Fibroblast of skin of right quadriceps (primary cell): ENCODE data around the gene TECPR2.

Experiments
- DNase-seq: peaks from one replicate; pipeline ENCODE4 v3.0.0-alpha.2; 2013

Gene TECPR2

DNA sequence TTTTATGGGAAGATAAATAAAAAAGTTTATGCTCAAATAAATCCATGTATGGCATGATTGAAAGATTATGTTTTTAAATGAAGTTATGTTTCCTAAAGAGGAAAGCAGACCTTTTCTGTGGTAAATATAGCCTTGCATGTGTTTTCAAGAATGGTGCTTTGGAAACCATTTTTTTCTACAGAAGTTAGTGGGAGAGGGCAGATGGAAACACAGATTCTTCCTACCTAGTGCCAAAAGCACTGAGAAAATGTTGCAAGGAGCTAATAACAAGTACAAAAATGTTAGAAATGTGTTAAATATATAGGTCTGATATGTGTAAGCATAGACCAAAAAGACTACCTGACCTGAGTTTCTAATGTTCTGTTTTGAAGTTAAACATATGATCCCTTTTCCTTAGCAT, 24.3 kb downstream of the TECPR2 start:
- no peak for DNase-seq

DNA sequence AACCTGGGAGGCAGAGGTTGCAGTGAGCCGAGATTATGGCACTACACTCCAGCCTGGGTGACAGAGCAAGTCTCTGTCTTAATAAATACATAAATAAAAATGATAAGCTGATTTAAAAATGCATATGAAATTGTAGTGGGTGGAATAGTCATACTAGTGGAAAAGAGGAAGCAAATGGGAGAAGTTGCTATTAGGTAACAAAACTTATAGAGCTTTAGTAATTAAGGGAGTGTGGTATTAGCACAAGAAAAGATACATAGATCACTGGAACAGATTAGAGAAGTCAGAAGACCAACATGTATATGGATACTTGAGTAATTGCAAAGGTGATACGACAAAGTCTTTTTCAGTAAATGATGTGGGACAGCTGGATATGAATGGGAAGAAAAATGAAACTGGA, 26.5 kb downstream of the TECPR2 start:
- DNase-seq, result no peak

DNA sequence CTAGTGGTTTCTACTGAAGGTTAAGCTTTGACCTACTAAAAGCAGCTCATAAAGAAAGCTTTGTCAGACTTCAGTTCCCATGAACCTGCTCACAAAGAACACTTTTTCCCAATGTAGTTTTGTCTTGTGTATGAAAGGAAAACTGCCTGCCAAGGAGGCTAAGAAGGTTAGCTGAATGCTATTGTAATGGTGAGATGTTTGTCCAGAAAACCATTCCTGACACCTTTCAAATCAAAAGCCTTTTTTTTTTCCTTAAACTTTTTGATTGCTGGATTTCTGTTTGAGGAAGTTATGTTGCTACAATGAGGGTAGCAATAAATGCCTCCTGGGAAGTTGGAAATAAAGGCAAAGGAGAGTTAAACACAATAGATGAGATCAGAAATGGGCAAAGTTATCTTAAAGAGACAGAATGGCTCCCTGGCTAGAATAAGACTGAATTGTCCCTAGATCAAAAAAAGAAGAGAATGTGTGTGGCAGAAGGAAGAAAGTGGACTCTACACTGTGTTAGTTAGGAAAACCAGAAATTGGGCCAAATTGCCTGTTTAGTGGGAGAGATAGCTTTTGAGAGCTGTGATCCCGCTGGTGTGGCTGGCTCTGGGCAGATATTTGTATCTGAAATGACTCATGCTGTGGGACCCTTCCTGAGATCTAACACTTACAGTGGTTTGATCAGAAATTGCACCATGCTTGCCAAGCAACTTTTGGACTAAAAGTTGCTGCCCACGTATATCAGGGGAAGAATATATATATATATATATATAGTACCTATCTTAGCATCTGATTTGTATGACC, 27.5 kb downstream of the TECPR2 start:
- DNase-seq, result peak; percentile 16

DNA sequence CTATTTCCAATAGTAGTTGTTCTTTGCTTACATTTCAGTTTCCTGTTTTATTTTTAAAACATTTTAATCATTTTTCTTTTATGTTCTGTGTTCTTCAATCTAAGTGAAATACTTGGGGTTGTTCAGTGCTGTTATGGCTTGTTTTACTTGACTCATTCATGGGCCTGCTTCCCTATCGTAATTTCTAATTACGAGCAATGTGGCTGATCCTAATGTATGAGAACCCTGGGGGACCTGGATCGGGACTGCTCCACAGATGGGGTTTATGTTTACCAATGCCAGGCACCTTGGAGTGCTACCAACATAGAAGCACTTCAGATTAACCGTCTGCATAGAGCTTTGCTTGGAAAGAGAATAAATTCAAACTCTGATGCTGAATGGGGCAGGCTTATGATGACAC, 29.8 kb downstream of the TECPR2 start:
- DNase-seq, result no peak

DNA sequence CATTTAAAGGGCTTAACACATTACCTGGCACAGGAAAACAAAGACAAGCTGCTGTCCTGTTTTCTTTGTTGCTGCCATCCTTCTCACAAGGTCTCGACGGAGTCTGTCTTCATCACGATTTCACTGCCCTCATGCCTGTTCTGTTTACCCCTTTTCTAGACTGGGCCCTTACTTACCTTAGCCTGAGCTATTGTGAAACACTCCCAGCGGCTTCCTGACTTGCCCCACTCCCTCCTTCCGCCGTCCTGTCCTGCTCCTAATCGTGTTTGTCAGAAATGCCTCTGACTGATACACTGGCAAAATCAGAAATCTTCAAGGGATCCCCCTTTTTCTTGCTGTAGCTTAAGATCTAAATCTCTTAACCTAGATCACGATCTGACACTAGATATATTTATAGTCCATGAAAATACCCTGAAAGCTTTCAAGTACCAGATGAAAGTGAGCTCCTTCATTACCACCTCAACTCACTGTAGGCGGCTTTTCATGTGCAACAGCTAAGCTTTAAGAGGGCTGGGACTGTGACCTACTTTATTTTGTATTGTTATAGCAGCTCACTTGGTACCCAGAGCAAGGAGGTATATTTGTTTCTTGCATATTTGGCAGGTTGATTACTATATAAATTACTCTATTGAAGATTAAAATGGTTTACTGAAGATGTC, 32.1 kb downstream of the TECPR2 start:
- DNase-seq, result no peak

DNA sequence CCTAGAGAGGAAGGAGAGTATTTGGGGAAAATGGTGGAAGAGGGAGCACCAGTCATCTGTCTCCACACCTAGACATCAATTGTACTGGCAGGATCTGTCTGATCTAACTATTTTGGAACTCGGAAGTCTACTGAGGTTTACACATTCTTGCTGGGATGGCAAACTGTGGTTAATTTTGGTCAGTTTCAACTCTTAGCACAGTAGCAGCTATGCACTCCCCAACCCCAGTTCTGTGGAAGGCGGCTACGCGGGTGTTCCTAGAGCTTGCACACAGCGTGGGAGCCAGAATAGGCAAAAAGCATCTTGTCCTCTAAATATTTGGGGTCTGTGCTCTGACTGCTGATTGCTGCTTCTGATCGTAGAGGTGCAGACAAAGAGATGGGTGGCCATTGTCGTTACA, 33.8 kb downstream of the TECPR2 start:
- peak; percentile 40 for DNase-seq

DNA sequence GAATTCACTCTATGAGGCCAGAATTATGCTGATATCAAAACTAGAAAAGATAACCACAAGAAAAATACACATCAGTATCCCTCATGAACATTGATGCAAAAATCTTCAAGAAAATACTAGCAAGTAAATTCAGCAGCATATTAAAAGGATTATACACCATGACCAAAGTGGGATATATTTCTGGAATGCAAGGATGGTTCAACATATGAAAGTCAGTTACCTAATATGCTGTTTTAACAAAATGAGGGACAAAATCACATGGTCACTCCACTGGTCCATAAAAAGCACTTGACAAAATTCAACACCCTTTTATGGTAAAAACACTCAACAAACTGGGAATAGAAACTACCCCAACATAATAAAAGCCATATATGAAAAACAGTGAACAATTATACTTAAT, 40.3 kb downstream of the TECPR2 start:
- no peak for DNase-seq

DNA sequence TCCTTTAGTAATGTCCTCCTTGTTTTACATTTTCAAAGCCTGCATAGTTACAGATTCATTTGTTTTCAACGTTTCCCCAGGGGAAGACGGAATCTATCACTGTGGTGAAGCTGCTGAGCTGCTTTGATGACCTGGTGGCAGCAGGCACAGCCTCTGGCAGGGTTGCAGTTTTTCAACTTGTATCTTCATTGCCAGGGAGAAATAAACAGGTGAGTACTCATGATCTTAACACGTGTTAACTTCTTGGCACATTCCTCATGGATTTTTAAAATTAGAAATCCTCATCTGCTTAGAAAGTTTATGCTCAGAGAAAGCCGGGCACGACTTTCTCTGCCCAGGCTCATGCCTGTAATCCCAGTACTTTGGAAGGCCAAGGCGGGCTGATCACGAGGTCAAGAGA, 44.5 kb downstream of the TECPR2 start:
- no peak for DNase-seq

DNA sequence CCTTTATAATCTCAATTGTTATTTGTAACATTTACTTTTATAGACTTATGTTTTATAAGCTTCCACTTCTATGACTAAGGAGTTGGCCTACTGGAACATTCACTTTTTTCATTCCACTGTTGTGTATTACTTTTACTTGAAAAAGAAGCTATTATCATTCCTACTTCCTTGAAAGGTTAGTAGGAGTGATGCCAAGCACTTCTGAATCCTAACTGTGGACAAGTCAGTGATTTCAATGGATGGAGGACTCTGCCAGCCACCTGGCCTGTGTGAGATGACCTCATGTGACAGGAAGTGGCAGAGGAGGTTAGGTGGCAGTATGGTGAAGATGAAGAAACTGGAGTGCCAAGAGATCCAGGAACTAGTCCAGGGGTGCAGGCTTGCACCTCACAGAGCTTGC, 46.0 kb downstream of the TECPR2 start:
- DNase-seq, result no peak

DNA sequence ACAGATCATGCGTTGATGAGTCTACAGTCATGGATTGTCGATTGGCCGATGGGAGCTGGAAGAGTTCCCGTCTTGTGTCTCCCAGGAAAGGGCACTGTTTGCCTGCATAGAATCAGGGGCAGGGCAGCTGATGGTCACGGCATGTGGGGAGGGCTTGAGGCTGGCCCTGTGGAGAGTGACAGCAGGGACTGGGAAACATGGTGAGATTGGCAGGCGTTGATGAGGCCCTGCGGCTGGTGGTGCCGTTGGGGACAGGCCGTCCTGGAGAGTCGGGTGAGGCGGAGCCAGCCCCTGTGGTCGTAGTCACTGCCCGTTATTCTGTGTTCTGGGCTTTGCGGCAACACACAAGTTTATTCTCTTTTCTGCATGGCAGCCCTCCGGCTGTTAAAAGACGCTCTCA, 52.9 kb downstream of the TECPR2 start:
- DNase-seq, result no peak

DNA sequence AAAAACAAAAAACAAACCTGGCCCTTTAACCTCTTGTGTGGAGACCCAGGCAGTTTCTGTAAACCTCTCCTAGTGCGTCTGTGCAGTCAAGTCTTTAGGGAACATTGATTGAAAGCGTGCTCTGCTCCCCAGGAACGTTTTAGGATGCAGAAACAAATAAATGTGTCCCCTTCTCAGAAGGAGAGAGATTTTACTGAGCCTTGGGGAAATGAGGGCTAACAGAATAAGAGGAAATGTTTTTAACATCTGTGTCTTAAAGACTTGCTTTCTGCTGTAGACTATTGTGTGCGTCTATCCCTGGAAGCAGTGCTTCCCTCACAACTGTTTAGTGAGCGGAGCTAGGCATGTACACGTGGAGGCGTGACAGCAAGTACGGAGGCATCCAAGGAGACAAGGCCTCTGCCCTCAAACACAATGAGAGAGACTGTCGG, 54.3 kb downstream of the TECPR2 start:
- DNase-seq, result no peak

DNA sequence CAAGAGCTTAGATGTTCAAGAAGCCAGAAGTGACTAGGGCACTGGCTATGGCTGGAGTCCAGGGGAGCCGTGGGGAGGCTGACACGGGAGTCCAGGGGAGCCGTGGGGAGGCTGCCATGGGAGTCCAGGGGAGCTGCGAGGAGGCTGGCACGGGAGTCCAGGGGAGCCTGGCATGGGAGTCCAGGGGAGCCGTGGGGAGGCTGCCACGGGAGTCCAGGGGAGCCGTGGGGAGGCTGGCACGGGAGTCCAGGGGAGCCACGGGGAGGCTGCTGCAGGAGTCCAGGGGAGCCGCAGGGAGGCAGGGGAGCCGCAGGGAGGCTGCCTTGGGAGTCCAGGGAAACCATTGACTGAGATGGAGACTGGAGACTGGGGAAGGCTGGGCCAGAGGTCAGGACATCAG, 54.9 kb downstream of the TECPR2 start:
- no peak for DNase-seq

DNA sequence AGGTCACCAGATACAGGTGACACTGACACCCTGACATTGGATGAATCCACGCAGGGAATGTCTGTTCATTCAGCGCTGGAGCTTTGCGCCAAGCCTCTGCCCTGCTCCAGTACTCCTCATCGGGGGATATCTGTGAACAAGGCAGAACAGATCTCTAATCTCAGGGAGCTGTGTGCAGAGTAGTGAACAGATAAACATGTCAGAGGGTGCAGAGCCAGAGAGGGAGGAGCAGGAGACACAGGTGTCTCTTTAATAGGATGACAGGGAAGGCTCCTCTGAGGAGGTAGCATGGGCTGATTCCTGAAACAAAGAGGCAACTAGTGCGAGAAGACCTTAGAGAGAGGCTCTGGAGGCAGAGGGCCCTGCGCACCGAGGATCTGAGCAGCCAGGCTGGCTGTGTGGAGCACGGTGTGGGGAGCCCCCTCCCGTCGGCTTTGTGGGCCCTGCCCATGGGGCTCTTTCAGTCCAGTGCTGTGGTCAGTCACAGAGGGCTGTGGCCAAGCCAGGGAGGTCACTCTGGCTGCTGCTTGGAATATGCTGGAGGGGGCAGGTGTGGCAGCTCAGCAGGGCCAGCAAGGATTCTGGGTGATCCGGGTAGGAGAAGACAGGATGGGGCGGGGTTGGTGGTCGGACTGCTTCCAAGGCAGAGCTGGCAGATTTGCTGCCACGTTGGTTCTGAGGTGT, 55.6 kb downstream of the TECPR2 start:
- DNase-seq, result no peak

DNA sequence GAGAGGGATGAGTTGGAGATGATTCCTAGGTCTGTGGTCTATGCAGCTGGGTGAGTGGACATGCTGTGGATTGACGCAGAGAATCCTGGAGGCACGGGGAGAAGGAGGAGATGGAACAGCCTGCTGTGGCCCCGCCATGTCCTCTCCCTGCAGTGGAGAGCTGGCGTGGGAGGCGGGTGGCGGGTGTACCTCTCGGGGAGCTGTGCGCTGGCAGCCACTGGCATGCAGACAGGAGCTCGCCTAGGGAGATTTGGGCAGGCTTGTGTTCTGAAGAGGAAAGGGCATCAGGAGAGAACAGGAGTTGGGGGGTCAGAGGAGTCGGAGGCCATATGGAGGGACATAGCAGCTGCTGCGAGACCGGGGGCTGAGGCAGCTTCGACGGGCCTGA, 56.1 kb downstream of the TECPR2 start:
- DNase-seq, result no peak

DNA sequence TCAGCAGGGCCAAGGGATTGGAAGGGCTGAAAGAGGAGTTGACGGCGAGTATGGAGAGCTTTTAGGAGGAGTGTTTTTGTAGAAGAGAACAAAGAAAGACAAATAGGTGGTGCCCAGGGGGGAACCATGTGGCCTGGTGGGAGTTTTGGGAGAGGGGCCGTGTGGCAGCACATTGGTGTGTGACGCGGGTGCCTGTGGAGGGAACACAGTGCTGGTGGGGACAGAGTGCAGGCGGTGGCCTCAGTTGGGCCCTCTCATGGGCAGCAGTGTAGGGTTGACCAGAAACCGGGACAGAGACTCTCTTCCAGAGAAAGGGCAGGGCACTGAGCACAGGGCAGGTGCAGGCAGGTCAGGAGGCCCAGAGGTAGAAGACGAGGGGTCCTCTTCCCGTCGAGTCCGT, 56.5 kb downstream of the TECPR2 start:
- no peak for DNase-seq

DNA sequence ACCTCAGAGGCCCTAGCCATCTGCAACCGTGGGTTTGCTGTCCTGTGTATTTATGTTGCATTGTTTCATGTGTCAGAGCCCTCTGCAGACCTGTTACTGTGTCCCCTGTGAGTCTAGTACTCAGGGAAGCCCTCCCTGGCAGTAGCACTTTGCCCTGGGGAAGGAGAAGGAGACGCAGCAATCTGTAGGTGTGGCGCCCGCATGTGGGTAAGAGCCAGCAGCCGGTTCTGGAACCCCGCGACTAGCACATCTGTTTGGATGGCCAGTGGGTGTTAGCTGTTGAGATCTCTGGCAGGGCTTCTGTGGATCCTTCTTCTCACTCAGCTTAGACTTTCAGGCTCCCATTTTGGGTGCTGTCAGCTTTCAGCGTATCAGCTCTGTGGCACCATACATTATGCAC, 57.0 kb downstream of the TECPR2 start:
- no peak for DNase-seq

DNA sequence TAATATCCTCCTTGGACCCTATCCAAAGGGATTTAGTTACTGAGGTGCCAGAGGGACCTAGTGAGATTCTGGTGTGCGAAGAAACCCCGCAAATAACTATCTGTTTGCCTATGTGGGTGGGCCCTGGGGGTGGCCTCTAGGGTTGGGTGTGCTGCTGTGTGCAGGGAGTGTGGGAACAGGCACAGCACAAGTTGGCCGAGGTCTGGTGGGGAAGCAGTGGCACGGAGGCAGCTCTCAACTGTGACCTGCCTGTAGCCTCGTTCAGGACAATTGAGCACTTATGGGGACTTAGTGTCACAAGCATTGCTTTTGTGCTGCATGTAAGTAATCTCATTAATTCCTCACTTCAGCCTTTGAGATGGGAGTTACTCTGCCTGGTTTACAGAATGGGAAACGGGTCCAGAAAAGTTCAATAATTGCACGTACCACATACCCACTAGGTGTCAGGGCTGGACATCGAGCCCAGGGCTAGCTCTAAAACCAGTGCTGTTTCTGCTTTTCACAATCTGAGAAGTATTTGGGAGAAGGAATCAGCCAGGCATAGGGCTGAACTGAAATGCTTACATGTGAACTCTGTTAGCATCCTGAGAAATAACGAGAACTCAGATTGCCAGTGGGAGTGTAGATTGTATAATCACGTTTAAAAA, 58.8 kb downstream of the TECPR2 start:
- no peak for DNase-seq

DNA sequence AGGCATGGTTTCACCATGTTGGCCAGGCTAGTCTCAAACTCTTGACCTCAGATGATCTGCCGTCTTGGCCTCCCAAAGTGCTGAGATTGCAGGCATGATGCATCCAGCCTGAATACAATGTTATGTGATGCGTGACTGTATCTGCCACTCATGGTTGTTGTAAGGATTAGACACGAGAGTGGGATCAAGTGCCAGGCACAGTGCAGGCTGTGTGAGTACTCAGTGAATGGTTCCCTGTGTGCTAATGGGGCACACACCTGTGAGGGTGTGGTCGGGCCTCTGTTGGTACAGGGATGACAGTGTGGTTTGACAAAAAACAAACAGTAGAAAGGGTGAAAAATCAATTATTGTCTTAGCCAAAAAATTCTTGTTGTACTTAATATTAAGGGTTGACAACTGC, 61.8 kb downstream of the TECPR2 start:
- no peak for DNase-seq

DNA sequence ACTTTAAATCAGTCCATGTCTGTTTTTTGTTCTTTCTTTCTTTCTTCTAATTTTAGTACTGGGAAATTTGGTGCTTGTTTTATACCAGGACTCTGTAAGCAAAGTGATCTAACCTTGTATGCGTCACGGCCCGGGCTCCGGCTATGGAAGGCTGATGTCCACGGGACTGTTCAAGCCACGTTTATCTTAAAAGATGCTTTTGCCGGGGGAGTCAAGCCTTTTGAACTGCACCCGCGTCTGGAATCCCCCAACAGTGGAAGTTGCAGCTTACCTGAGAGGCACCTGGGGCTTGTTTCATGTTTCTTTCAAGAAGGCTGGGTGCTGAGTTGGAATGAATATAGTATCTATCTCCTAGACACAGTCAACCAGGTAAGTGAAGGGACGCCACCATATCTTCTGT, 62.2 kb downstream of the TECPR2 start:
- DNase-seq, result no peak

DNA sequence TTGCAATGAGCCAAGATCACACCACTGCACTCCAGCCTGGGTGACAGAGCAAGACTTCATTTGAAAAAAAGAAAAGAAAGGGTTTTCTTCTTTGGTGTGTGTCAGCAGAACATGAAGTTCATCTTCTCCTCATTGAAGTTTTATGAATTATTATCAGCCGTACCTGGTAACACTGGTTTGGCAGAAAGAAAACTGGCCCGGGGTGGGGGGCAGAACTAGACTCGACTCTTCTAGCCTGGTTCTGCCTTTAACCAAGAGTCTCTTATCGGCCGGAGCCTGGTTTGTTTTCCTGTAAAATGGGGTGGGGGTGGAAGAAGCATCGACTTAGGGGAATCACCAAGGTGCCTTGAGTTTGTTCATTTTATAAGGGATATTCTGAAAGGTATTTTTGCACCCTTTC, 64.1 kb downstream of the TECPR2 start:
- no peak for DNase-seq

DNA sequence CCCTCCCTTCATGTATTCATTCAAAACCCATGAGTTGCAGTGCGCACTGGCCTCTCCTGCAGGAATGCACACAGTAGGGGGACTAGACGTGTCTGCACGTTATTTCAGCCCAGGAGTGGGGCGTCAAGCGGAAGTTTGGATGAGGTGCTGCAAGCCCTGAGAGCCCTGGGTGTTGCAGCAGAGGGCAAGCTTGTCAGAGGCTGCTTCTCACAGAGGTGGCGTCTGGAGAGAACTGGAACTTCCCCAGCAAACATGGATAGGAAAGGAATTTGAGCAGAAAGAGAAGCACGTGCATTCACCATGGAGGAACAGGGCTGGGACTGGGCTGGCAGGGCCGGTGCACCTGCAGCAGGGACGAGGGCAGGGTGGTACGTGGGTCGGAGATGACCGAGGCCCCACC, 64.9 kb downstream of the TECPR2 start:
- DNase-seq, result no peak

DNA sequence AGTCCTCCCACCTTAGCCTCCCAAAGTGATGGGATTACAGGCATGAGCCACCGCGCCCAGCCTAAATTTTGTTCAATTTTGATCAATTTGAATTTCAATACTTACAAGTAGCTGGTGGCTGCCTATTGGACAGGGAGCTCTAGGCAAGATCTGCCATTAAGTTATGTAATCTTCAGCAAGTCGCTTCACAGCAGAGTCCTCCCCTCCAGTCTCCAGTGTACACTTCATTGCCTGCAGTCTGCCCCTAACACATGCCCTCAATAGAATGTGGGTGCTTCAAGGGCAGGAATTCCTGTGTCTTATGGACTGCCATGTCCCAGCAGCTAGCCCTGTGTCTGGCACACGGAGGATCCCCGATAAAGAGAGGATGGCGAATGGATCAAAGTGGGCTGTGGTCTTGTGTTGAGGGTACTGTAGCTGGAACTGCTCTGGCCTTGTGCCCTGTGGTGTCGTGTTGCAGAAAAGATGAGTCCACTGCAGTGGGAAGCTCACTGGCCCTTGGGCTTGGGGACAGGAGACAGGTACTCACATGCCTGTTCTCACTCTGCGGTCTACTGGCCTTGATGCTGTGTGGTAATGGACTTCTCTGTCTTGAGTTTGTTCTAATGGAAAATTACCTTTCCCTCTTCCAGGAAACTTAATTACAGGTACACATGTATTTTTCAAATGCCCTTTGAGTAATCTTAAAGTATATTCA, 67.6 kb downstream of the TECPR2 start:
- DNase-seq, result no peak

DNA sequence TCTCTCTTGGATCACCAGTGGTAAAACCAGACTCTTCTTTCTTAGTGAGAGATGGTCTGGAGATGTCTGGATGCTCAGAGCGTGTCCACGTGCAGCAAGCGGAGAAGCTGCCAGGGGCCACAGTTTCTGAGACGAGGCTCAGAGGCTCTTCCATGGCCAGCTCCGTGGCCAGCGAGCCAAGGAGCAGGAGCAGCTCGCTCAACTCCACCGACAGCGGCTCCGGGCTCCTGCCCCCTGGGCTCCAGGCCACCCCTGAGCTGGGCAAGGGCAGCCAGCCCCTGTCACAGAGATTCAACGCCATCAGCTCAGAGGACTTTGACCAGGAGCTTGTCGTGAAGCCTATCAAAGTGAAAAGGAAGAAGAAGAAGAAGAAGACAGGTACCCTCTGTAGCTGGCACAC, 69.0 kb downstream of the TECPR2 start:
- DNase-seq, result no peak
